GM12892 (cell line): ENCODE results near the gene MOB2.

Source experiments
- DNase-seq: peaks from one replicate; pipeline ENCODE4 v3.0.0; 2011; ENCODE audit not compliant: insufficient read length
- FAIRE-seq: peaks from 2 replicates; lab custom pipeline; 2011; peaks lifted over from hg19 to GRCh38; lab: Jason Lieb, UNC
- POLR2A ChIP-seq: IDR thresholded peaks from 2 replicates; pipeline ENCODE4 v1.6.1; 2011; ENCODE audit warnings: low read depth, low read length, control low read depth
- POLR2AphosphoS5 ChIP-seq: IDR thresholded peaks from 2 replicates; pipeline ENCODE4 v1.6.1; 2011; ENCODE audit warnings: low read depth, low read length, control low read depth
- TAF1 ChIP-seq: IDR thresholded peaks from 2 replicates; pipeline ENCODE4 v1.6.1; 2011; ENCODE audit warnings: low read depth, mild to moderate bottlenecking, control low read depth, low read length, borderline replicate concordance

MOB2 gene

GRCh38 chr11:1508491-1508891, 21.9 kb upstream of the MOB2 start:
- no peak for TF ChIP-seq TAF1
- no peak for TF ChIP-seq POLR2AphosphoS5
- TF ChIP-seq POLR2A: no peak
- DNase-seq (no peak), FAIRE-seq (no peak)

- no peak for TF ChIP-seq POLR2AphosphoS5
- no peak for TF ChIP-seq TAF1
- no peak for TF ChIP-seq POLR2A
- DNase-seq: no peak
- no peak for FAIRE-seq
Observed at GRCh38 chr11:1507381-1508140, 21.0 kb upstream of the MOB2 start.

- TF ChIP-seq POLR2A (no peak), TAF1 (no peak), POLR2AphosphoS5 (no peak)
- DNase-seq: no peak
- FAIRE-seq: no peak
Observed at GRCh38 chr11:1506981-1507380, 20.4 kb upstream of the MOB2 start.

- no peak for TF ChIP-seq POLR2AphosphoS5
- no peak for TF ChIP-seq TAF1
- no peak for TF ChIP-seq POLR2A
- FAIRE-seq: no peak
- DNase-seq: no peak
Observed at GRCh38 chr11:1505480-1505879, 18.9 kb upstream of the MOB2 start.

- DNase-seq (no peak), FAIRE-seq (no peak)
- TF ChIP-seq TAF1 (no peak), POLR2AphosphoS5 (no peak), POLR2A (no peak)
Observed at GRCh38 chr11:1504581-1505290, 18.2 kb upstream of the MOB2 start.

- FAIRE-seq (no peak), DNase-seq (no peak)
- TF ChIP-seq TAF1 (no peak), POLR2A (no peak), POLR2AphosphoS5 (no peak)
Observed at GRCh38 chr11:1504138-1504537, 17.6 kb upstream of the MOB2 start.

- no peak for FAIRE-seq
- TF ChIP-seq POLR2AphosphoS5 (no peak), TAF1 (no peak), POLR2A (no peak)
- DNase-seq: no peak
Observed at GRCh38 chr11:1503708-1504104, 17.1 kb upstream of the MOB2 start.

- no peak for TF ChIP-seq TAF1
- no peak for FAIRE-seq
Observed at GRCh38 chr11:1502954-1503707, 16.6 kb upstream of the MOB2 start.

GRCh38 chr11:1502168-1502953, 15.8 kb upstream of the MOB2 start:
- no peak for TF ChIP-seq POLR2A
- no peak for TF ChIP-seq POLR2AphosphoS5
- no peak for TF ChIP-seq TAF1
- FAIRE-seq (no peak), DNase-seq (no peak)

More at GRCh38 chr11:1502954-1503707, 16.6 kb upstream of the MOB2 start:
- DNase-seq: no peak

GRCh38 chr11:1501421-1502167, 15.0 kb upstream of the MOB2 start:
- no peak for DNase-seq
- FAIRE-seq: no peak
- TF ChIP-seq POLR2A (no peak), POLR2AphosphoS5 (no peak), TAF1 (no peak)

- FAIRE-seq (no peak), DNase-seq (no peak)
- TF ChIP-seq POLR2A (no peak), POLR2AphosphoS5 (no peak), TAF1 (no peak)
Observed at GRCh38 chr11:1500466-1501420, 14.2 kb upstream of the MOB2 start.
